HEK293 (cell line): Measurements from ENCODE around the gene MYO3A.

Source experiments
- CTCF ChIA-PET: fragments of 350-600 bp; formaldehyde crosslinking; extraction: SDS; loops from one replicate; lab custom pipeline; 2021; ENCODE audit warnings: antibody characterized with exemption; lab: Yijun Ruan, JAX
- POLR2A ChIA-PET: fragments of 300-600 bp; formaldehyde crosslinking; extraction: SDS; loops from one replicate; lab custom pipeline; 2020; ENCODE audit warnings: antibody characterized with exemption, inconsistent platforms; lab: Yijun Ruan, JAX
- H3K27ac ChIP-seq: fragments of 200-500 bp; sonication (Bioruptor generic); 2 replicates; pipeline ENCODE4 v1.5.1; 2014; ENCODE audit warnings: low read depth, low read length, control low read depth, inconsistent platforms; ENCODE audit errors: extremely low read depth
- H3K36me3 ChIP-seq, 2 experiments: fragments of 200-500 bp in 1 of 2; sonication (Bioruptor generic) in 1 of 2; 1 replicate in 1 of 2; 2 replicates in 1 of 2; pipeline ENCODE4 v1.5.1; 2014 to 2017; ENCODE audit warnings: inconsistent platforms in 2 of 2, low read length in 2 of 2; ENCODE audit not compliant: control insufficient read depth in 2 of 2, insufficient read depth in 1 of 2
- H3K4me1 ChIP-seq: fragments of 200-500 bp; sonication (Bioruptor generic); 2 replicates; pipeline ENCODE4 v1.5.1; 2014; ENCODE audit warnings: mild to moderate bottlenecking, low read length, inconsistent platforms; ENCODE audit not compliant: control insufficient read depth, insufficient read depth
- H3K4me3 ChIP-seq: 2 replicates; pipeline ENCODE4 v1.5.1; 2011; ENCODE audit warnings: low read depth, mild to moderate bottlenecking, control low read depth, low read length, moderate library complexity
- H3K9me3 ChIP-seq: fragments of 200-500 bp; sonication (Bioruptor generic); 2 replicates; pipeline ENCODE4 v1.5.1; 2014; ENCODE audit warnings: low read depth, low read length, inconsistent platforms; ENCODE audit not compliant: control insufficient read depth, insufficient read depth
- GFI1B ChIP-seq: fragments of 450-650 bp; formaldehyde crosslinking; IDR thresholded peaks from 2 replicates; pipeline ENCODE4 v1.5.1; 2016; ENCODE audit warnings: missing biosample characterization, missing genetic modification characterization
- GLIS2 ChIP-seq: fragments of 450-650 bp; formaldehyde crosslinking; IDR thresholded peaks from 2 replicates; pipeline ENCODE4 v1.5.1; 2016; ENCODE audit warnings: missing biosample characterization, missing genetic modification characterization
- HOXC10 ChIP-seq: sonication (generic); formaldehyde crosslinking; IDR thresholded peaks from 2 replicates; pipeline ENCODE4 v1.8.1; 2023; ENCODE audit warnings: mild to moderate bottlenecking, missing genetic modification reagents
- KLF10 ChIP-seq: fragments of 450-650 bp; IDR thresholded peaks from 2 replicates; pipeline ENCODE4 v1.5.1; 2018; ENCODE audit warnings: missing biosample characterization, mild to moderate bottlenecking, missing genetic modification characterization
- OVOL3 ChIP-seq: fragments of 450-650 bp; formaldehyde crosslinking; IDR thresholded peaks from 2 replicates; pipeline ENCODE4 v1.5.1; 2016; ENCODE audit warnings: missing biosample characterization, missing genetic modification characterization
- SCRT2 ChIP-seq: fragments of 450-650 bp; formaldehyde crosslinking; IDR thresholded peaks from 2 replicates; pipeline ENCODE4 v1.5.1; 2016; ENCODE audit warnings: missing biosample characterization, missing genetic modification characterization
- WT1 ChIP-seq: fragments of 450-650 bp; formaldehyde crosslinking; IDR thresholded peaks from 2 replicates; pipeline ENCODE4 v1.5.1; 2016; ENCODE audit warnings: missing biosample characterization, missing genetic modification characterization
- ZBTB17 ChIP-seq: fragments of 450-650 bp; formaldehyde crosslinking; IDR thresholded peaks from 2 replicates; pipeline ENCODE4 v1.5.1; 2016; ENCODE audit warnings: missing biosample characterization, missing genetic modification characterization
- ZFP3 ChIP-seq: fragments of 450-650 bp; formaldehyde crosslinking; IDR thresholded peaks from 2 replicates; pipeline ENCODE4 v1.5.1; 2016; ENCODE audit warnings: low read depth, missing biosample characterization, missing genetic modification characterization
- ZNF121 ChIP-seq: fragments of 450-650 bp; formaldehyde crosslinking; IDR thresholded peaks from 2 replicates; pipeline ENCODE4 v1.5.1; 2016; ENCODE audit warnings: missing biosample characterization, missing genetic modification characterization
- ZNF132 ChIP-seq: fragments of 450-650 bp; formaldehyde crosslinking; IDR thresholded peaks from 2 replicates; pipeline ENCODE4 v1.5.1; 2017; ENCODE audit warnings: missing biosample characterization, missing genetic modification characterization, borderline replicate concordance
- ZNF2 ChIP-seq: fragments of 450-650 bp; formaldehyde crosslinking; IDR thresholded peaks from 2 replicates; pipeline ENCODE4 v1.5.1; 2016; ENCODE audit warnings: missing biosample characterization, missing genetic modification characterization
- ZNF426 ChIP-seq: fragments of 450-650 bp; formaldehyde crosslinking; IDR thresholded peaks from 2 replicates; pipeline ENCODE4 v1.5.1; 2017; ENCODE audit warnings: missing biosample characterization, missing genetic modification characterization, mild to moderate bottlenecking, inconsistent platforms, moderate library complexity
- ZNF529 ChIP-seq: fragments of 450-650 bp; formaldehyde crosslinking; IDR thresholded peaks from 2 replicates; pipeline ENCODE4 v1.5.1; 2017; ENCODE audit warnings: missing genetic modification characterization, missing biosample characterization; ENCODE audit not compliant: insufficient replicate concordance
- ZNF596 ChIP-seq: fragments of 450-650 bp; IDR thresholded peaks from 2 replicates; pipeline ENCODE4 v1.5.0; 2018; ENCODE audit warnings: missing biosample characterization, mild to moderate bottlenecking, missing genetic modification characterization, moderate library complexity
- ZNF626 ChIP-seq: fragments of 450-650 bp; sonication (Bioruptor Pico); formaldehyde crosslinking; IDR thresholded peaks from 2 replicates; pipeline ENCODE4 v1.5.1; 2018; ENCODE audit warnings: missing biosample characterization, missing genetic modification characterization, inconsistent platforms
- ZNF677 ChIP-seq: fragments of 450-650 bp; IDR thresholded peaks from 2 replicates; pipeline ENCODE4 v1.5.0; 2018; ENCODE audit warnings: missing biosample characterization, mild to moderate bottlenecking, missing genetic modification characterization, moderate library complexity
- ZNF785 ChIP-seq: fragments of 450-650 bp; formaldehyde crosslinking; IDR thresholded peaks from 2 replicates; pipeline ENCODE4 v1.5.1; 2016; ENCODE audit warnings: missing biosample characterization, missing genetic modification characterization
- TF ChIP-seq, protein P1 (sequence below): fragments of 450-650 bp; formaldehyde crosslinking; IDR thresholded peaks from 2 replicates; pipeline ENCODE4 v1.5.1; 2016; ENCODE audit warnings: missing biosample characterization, missing genetic modification characterization
- TF ChIP-seq, protein P2 (sequence below): fragments of 450-650 bp; formaldehyde crosslinking; IDR thresholded peaks from 2 replicates; pipeline ENCODE4 v1.5.1; 2016; ENCODE audit warnings: missing biosample characterization, missing genetic modification characterization, low read depth

The MYO3A gene

GRCh38 chr10:26198119-26198518 lies 264.1 kb downstream of the MYO3A start:
- H3K4me1 ChIP-seq = no peaks in the 10 kb centered on the region
- no peak overlapping the region for H3K4me3 ChIP-seq
- TF ChIP-seq ZNF596 (tag by site-specific recombination) (no peak), GFI1B (no peak), WT1 (tag by site-specific recombination) (no peak), ZNF626 (tag by site-specific recombination) (no peak)
- TF ChIP-seq, protein P1, sequence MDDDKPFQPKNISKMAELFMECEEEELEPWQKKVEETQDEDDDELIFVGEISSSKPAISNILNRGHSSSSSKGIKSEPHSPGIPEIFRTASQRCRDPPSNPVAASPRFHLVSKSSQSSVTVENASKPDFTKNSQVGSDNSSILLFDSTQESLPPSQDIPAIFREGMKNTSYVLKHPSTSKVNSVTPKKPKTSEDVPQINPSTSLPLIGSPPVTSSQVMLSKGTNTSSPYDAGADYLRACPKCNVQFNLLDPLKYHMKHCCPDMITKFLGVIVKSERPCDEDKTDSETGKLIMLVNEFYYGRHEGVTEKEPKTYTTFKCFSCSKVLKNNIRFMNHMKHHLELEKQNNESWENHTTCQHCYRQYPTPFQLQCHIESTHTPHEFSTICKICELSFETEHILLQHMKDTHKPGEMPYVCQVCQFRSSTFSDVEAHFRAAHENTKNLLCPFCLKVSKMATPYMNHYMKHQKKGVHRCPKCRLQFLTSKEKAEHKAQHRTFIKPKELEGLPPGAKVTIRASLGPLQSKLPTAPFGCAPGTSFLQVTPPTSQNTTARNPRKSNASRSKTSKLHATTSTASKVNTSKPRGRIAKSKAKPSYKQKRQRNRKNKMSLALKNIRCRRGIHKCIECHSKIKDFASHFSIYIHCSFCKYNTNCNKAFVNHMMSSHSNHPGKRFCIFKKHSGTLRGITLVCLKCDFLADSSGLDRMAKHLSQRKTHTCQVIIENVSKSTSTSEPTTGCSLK (tag by site-specific recombination) = no peak
- H3K36me3 ChIP-seq = no peaks in the 10 kb centered on the region
- H3K27ac ChIP-seq = no peak overlapping the region
- ChIA-PET POLR2A (no interaction called here), CTCF (no interaction called here)
- no peaks in the 10 kb centered on the region for H3K9me3 ChIP-seq

DNA sequence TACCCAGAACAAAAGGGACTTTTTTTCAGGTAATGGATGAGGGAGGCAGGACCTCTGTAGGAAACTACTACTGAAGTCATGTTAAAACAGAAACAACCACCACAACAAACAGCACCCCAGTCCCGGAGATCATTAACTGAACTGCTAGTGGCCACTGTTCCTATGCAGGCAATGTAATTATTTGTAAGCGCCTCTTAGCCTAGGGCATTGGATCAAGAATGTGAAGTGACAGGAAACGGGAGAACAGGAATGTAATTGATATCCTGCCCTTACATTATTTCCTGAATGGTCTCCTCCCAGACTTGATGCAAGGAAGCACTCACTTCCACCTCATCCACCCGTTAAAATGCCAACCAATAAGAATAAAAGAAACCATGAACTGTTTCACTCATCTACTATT lies 265.8 kb downstream of the MYO3A start:
- POLR2A ChIA-PET = no interaction called here
- CTCF ChIA-PET = no interaction called here

DNA sequence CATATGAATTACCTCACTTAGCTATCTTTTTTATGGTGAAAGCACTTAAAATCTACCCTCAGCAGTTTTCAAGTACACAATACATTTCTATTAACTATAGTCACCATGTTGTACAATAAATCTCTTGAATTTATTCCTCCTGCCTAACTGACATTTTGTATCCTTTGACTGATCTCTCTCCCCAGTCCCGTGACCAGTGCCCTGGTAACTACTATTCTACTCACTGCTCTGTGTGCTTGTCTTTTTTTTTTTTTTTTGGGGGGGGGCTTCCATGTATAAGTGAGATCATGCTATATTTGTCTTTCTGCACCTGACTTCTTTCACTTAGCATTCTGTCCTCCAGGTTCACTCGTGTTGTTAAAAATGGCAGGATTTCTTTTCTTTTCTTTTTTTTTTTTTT lies 271.2 kb downstream of the MYO3A start:
- no peak overlapping the region for H3K27ac ChIP-seq
- no peaks in the 10 kb centered on the region; the same call in 1 of the 2 replicates for H3K9me3 ChIP-seq
- H3K36me3 ChIP-seq = no peaks in the 10 kb centered on the region
- no peak for TF ChIP-seq ZNF121 (tag by site-specific recombination)
- no peak for TF ChIP-seq ZNF785
- TF ChIP-seq ZNF132 = no peak
- H3K4me1 ChIP-seq = no peaks in the 10 kb centered on the region
- H3K4me3 ChIP-seq = no peak overlapping the region
- ChIA-PET CTCF (interaction anchor here (0.6 to 1.4 kb wide), 3 partner anchors 188 to 447 kb away, joined by 3 to 7 read pairs (median 4); no protein-coding TSS in a partner anchor), POLR2A (no interaction called here)

More for the DNA sequence above, 265.8 kb downstream of the MYO3A start:
- TF ChIP-seq OVOL3 (tag by site-specific recombination) = no peak
- TF ChIP-seq ZBTB17 (tag by site-specific recombination) = no peak
- TF ChIP-seq GLIS2 = no peak
- TF ChIP-seq ZNF529 = no peak
- no peak for TF ChIP-seq ZNF426 (tag by site-specific recombination)
- TF ChIP-seq ZNF677 (tag by site-specific recombination) = no peak
- TF ChIP-seq KLF10 (tag by site-specific recombination) = no peak
- TF ChIP-seq, protein P2, sequence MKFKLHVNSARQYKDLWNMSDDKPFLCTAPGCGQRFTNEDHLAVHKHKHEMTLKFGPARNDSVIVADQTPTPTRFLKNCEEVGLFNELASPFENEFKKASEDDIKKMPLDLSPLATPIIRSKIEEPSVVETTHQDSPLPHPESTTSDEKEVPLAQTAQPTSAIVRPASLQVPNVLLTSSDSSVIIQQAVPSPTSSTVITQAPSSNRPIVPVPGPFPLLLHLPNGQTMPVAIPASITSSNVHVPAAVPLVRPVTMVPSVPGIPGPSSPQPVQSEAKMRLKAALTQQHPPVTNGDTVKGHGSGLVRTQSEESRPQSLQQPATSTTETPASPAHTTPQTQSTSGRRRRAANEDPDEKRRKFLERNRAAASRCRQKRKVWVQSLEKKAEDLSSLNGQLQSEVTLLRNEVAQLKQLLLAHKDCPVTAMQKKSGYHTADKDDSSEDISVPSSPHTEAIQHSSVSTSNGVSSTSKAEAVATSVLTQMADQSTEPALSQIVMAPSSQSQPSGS = no peak
- no peak for TF ChIP-seq ZNF2 (tag by site-specific recombination)
- TF ChIP-seq HOXC10 (CRISPR knock-in tag) = no peak
- no peak for TF ChIP-seq SCRT2 (tag by site-specific recombination)
- no peak for TF ChIP-seq ZFP3
- TF ChIP-seq ZNF626 (tag by site-specific recombination) = no peak
- H3K36me3 ChIP-seq = no peaks in the 10 kb centered on the region
- H3K27ac ChIP-seq = no peak overlapping the region
- no peaks in the 10 kb centered on the region for H3K9me3 ChIP-seq
- no peak overlapping the region for H3K4me3 ChIP-seq
- H3K4me1 ChIP-seq = no peaks in the 10 kb centered on the region
